Ecto neural progenitor cell (in vitro differentiated cells): ENCODE measurements around the gene ANGPT4.
"Not testable (repeated sequence)": the region's sequence is repeated elsewhere in the genome, so short reads cannot be mapped to it uniquely, and the experiment has no call there.

Source experiments
- DNase-seq: peaks from one replicate; pipeline ENCODE4 v3.0.0-alpha.2; 2018; ENCODE audit warnings: low spot score

The ANGPT4 gene

DNA sequence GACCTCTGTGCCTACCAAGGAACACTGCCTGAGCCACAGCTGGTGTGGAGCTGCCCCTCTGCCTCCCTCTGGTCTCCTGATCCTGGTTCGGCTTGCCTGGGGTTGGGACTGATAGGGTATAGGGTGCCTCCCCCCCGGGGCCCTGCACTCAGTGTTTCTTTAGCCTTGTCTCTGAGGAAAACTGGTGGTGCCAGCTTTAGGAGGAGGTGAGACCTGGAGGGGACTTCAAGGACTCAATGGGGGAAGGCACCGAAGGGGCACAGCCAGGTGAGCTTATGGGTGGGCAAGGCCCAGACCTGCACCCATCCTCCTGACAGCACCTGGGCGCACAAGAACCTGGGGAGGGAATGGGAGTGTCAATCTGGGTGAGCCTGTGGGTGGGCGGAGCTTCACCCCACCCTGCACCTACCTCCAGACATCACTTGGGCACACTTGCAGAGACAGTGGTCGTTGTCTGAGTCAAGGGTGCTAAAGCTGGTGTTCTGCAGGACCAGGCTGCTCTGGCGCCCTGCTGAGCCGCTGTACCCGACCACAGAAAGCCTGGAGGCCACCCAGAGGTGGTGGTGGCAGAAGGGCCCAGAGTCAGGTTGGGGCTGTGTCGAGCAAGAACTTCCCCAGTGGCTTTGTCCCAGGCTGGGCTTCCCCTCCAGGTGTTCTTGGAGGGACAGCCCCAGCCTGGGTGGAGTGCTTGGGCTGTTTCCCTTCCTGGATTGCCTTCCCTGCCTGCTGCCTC lies 42.1 kb downstream of the ANGPT4 start:
- DNase-seq: no peak

DNA sequence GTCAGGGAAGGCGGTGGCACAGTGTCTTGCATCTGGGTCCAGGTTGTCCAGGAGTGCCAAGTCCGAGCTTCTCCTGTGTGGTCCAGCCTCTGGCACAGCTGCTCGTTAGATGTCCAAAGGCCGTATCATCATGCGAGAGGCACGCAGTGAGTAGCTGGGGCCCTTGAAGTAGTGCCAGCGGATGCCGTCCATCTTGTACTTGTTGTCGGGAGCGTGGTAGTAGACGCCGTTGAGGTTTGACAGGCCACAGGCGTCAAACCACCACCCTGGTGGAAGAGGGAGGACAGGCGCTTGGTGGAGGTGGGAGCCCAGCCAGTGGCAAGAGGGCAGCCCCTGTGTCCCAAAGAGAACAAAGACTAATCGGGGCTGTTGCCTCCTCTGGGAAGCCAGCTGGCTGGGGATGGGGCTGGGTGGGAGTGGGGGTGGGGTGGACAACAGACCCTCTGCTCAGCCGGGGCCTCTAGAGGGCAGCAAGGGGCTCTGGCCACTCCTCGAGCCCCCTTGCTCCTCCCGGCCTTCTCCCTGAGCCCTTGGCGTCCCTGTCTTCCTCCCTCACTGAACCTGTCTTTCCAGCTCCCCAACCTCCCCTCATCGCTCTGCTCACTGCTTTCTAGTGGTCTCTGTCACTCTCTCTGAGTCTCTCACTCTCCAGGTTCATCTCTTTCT lies 43.1 kb downstream of the ANGPT4 start:
- DNase-seq: peak; percentile 61

DNA sequence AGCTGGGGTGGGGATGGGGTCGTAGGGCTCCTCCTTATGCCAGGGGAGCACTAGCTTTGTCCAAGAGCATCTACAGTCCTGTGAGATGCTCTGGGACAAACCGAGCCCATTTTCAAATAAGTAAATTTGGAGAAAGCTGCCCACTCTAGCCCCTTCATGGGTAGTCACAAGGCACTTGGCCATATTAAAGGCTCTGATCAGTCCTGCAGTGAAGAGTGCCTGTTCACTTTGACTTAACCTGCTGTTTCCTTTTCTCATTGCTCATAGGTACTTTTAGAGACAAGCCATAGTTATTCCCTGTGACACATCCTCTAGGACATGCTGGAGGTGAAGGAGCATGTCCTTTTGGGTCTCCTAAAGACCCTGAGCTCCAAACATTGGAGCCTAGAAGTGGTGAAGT lies 44.2 kb downstream of the ANGPT4 start:
- DNase-seq: no peak

DNA sequence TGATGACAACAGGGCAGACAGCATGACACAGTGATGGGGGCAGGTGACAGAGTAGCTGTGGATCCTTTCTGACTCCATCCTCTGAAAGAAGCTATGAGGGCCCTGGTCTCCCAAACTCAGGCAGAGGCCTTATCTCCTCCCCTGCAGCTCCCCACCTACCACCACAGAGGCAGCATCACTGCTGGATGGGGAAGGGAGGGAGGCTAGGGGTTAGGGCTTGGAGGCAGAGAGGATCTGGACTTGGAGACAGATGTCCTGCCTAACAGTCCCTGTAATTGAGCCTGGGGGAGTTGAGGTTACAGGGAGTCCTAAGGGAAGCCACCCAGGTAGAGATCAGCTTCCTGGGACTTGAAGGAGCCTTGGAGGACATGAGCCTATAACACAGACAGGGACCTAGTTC lies 44.7 kb downstream of the ANGPT4 start:
- DNase-seq: no peak

DNA sequence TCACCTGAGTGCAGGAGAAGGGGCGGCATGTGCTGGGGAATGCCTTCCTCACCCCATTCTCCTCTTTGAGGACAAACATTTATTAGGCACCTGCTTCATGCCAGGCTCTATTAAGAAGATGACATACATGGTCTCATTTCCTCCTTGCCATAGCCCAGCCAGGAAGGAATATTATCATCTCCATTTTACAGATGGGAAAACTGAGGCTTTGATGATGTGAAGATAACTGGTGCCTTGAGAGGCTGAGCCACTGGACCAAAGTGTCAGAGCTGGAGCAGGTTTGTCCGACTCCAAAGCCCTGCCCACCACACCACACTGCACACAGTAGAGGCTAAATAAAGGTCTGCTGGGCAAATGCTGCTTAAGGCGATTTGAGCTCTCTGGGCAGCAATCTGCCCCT lies 45.4 kb downstream of the ANGPT4 start:
- no peak for DNase-seq

DNA sequence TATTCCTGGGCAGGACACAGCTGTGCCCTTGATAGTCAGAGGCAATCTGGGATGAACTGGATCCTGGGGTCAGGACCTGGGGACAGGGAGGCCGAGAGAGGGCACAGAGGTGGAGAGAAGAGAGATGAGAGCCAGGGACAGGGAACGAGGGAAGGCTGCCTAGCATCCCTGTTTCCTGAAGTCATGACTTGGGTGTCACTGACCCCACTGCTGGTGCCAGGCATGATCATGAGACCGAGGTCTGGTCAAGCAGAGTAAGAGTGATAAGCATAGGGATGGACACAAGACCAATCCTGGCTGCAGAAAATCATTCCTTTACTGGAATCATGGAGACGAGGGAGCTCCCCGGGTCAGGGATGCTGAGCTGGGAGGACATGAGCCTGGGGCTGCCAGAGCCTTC lies 46.5 kb downstream of the ANGPT4 start:
- DNase-seq: no peak

DNA sequence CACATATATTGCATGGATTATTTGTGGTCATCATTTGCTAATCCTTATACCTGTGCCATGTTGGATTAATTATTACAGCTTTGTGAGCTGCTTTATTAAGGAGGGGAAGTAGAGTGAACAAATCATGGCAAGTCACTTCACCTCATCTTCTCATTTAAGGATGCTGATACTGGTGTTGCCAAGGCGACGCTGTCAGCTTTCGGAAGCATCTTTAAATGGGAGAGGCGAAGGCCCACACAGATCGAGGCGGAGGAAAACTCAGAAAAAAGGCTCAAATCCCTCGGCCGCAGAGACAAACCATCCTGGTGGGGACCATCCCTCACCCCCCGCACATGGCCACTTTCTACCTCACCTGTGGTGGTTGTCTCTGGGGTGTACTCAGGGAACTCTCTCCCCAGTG lies 47.9 kb downstream of the ANGPT4 start:
- DNase-seq: no peak

DNA sequence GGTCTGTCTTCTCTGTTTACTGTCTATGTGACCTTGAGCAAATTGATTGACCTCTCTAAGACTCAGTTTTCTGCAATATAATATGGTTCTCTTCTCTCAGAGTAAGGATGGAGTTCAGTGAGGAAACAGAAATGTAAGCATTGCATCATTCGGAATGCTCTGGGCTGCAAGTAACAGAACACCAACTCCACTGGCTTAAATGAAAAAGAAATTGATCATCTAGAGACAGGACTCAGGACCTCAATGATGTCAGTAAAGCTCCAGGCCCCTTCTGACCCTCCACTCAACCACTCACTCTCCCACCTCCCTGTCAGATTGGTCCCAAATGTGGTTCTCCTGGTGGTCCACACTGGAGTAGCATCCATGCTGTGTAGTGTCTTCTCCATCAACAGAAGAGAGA lies 50.7 kb downstream of the ANGPT4 start:
- no peak for DNase-seq

DNA sequence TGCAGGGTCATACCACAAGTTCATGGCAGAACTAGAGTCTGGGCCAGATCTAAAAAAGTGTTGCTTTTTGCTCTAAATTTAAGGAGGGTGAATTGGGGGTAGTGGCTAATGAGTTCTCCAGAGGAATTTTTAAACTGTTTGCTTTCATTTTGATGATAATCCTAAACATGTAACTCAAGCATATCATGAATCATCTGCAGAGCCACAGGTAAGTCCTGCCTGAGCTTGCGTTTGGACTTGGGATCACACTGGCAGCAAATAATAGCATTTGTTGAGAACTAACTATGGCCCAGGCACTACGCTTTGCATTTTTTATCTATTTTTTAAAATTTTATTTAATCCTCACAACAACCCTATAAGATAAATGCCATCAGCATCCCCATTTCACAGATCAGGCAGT lies 55.2 kb downstream of the ANGPT4 start:
- DNase-seq: no peak

DNA sequence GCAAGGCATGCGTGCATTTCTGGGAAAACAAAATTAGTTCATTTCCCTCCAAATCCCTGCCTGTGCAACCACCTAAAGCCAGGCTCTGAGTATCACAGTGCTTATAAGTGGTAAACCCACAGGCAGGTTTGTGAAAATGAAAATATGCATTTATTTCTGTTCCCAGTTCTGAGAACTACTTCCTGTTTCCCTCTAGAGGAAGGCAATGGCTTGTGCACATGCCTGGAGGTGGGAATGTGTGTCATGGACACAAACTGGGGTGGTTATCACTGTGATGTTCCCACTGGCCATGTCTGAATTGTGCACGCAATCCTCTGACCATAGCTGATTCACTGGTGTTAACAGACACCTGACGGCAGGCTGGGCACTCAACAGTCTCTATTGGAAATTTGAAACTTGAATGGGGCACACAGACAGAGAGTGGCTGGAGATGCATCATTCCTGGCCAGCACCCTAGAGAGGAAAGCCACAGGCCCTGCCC lies 56.3 kb downstream of the ANGPT4 start:
- no peak for DNase-seq

DNA sequence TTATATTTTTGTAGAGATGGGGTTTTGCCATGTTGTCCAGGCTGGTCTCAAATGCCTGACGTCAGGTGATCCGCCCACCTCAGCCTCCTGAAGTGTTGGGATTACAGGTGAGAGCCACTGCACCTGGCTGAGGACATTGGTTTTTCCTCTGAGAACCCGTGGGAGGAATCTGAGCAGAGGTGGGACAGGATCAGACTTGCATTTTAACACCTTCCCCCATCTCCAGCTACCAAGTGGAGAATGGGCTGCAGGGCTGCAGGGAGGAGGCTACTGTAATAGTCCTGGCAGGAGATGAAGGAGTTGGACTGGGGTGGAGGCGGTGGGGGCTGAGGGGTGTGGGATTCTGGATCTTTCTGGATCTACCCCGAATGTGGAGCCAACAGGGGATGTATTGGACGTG lies 58.1 kb downstream of the ANGPT4 start:
- no peak for DNase-seq

DNA sequence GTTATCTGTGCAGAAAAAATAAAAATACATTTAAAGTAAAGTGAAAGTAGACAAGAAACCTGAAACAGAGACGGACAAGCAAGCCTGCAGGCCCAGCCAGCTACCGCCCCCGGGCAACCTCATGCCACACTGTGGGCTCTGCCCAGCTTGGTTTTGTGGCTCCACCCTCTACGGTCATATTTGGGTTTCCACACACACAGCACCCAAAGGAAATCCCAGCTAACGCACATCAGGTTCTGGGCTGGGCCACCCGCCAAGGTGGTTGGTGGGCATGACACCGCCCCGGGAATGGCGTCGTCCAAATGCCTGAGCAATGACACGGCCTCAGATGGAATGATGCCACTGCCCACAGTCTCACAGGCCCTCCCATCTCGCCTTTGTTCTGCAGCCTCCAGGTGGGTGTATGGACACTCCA lies 59.8 kb downstream of the ANGPT4 start:
- no peak for DNase-seq

DNA sequence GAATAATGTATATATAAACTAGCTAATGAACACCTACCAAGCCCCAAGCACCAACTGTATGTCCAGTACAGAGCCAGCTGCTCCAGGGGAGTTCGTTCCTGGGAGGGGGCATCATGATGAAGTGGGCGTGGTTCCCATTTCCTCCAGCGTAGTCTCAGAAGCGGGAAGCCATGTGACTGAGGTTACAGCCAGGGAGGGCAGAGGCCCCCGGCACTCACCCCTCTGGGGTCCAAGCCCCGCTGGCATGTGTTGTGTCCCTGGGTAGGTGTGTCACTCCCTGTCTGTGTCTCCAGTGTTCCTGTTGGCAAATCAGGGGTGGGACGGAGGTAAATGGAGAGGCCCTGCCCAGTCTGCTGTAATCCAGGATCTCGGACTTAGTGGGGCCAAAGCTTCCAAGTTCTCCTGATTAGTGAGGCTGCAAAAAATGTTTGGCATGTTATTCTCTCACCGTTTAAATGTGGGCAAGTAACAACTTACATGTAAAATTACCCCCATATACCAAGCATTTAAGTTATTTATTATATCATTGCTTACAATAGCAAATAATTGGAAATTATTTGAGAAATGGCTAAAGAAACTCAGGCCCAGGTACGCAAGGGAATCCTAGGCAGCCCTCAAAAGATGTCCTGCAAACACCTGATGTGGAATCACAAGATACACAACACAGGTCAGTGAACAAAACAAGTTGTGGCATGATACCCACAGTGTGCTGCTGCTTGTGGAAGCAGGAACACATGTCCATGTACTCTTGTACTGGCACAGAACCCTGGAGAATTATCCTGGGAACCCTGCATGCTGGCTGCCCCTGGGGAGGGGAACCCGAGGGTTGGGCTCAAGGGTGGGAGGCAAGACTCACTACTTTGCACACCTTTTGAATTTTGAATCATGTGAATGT lies 60.4 kb downstream of the ANGPT4 start:
- no peak for DNase-seq

DNA sequence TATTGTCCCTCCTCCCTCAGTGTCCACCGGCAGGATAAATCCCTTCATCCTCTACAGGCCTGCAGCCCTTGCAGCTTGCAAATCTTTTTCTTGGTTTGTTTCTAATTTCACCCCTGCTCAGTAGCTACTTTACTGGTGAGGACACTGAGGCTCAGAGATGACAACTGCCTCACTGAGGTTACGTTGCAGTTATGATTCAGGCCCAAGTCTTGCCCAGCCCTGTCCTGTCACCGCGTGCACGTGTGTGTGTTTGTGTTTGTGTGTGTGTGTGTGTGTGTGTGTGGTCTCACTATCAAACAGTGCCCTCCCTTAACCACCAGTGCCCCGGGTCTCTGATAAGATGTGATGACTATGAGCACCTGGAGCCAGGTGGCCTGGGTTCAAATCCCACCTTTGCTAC lies 61.5 kb downstream of the ANGPT4 start:
- no peak for DNase-seq

DNA sequence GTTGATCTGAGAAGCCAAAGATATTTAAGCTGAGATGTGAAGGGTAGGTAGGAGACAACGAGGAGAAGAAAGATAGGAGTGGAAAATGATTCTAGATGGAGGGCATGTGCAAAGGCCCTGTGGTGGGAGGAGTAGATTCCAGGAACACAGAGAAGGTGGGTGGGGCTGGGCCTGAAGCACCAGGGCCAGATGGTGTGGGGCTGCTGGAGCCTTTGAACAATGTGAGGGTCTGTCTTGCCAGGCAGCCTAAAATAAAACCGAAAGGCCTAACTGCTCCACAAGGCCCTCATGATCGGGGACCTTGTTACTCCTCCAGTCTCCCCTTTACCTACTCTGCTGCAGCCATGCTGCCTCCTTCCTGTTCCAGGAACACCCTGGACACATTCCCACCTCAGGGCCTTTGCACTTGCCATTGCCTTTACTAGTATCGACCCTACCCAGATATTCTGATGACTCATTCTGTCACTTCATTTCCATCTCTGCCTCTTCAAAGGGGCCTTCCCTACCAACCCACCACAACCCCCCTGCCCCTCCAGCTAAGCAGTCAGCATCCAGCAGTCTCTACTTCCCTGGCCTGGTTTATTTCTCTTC lies 62.6 kb downstream of the ANGPT4 start:
- DNase-seq: no peak

DNA sequence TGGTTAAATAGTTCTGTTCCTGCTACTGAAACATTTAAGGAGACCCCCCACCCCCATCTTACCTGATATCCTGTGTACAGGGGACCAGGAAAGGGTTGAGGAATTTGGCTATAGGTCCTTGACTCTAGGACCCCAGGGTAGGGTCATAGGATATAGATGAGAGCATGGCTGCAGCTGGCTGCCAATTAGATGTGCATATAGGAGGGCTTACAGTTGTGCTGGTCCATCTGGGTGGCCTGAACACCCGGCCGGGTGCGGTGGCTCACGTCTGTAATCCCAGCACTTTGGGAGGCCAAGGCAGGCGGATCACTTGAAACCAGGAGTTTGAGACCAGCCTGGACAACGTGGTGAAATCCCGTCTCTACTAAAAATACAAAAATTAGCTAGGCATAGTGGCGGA lies 67.4 kb downstream of the ANGPT4 start:
- DNase-seq: not testable (repeated sequence)

DNA sequence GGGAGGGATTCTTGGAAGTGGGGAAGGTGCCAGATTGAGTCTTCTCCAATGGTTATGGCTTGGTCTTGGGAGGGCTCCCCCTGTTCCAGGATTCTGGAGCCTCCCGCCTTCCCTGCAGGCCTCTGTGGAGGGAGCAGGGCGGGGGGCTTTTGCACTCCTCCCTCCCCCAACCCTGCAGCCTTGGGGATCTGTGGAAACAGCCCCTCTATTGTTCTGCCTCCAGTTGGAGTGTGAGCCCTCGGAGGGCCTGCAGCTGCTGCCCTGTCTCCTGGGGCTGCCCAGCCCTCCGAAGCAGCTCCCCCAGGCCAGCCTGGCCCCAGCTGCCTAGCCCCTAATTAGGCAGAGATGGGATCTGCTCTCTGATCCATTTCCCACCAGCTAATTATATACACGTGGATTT lies 67.9 kb downstream of the ANGPT4 start:
- DNase-seq: no peak

DNA sequence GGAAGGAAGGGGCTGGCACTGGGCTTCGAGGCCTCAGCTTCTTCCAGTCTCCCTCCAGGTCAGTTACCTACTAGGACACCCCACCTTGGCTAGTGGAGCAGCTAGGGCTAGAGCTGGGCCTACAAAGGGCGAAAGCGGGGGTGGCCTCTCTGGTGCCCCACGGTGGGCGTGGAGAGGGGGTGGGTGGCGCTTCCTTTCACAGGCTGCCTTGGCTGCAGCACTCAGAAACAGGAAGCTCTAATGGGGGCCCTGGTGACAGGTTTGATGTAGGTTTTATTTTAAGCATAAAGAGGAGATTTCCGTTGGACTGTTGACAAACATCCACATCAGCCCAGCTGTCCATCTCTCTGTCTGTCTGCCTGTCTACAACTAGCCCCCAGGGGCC lies 69.2 kb downstream of the ANGPT4 start:
- DNase-seq: no peak

DNA sequence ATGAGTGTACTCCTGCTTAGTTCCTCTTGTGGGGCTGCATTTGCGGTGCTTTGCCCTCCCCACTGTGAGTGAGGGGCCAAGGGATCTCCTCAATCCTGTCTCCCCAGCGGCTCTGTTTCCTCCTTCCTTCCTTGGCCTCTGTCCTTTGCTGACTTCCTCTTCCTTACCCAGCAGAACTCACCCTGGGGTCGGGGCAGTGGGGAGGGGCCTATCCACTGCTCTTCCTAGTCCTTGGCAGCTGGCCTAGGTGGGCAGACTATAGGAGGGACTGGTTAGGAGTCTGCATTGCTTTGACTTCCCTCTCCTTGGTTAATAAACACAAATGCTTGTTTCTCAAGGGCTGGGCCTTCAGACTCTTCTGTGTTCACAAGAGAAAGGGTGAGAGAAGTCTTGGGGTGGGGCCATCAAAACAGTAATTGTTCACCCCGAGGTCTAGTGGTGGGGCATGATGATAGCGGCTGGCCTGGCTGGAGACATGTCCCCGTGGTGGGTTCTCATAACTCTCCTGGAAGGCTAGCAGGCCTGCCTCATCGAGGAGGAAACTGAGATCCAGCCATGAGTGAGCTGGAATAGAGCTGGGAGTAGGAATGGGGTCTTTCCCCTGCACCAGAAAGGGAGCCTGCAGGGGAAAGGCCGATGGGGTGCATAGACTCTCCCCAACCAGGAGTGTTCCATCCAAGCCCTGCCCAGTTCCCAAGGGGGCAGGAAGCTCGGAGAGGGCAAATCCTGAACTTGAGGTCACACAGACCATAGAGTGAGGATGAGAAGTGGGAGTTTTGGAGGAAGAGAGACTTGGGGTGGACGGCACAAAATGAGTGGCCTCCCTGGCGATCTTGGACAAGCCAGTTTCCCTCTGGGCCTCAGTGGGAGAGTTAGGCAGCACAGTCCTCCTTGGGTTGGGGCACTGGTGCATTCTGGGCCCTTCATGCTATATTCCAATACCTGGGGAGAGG lies 69.9 kb downstream of the ANGPT4 start:
- no peak for DNase-seq

DNA sequence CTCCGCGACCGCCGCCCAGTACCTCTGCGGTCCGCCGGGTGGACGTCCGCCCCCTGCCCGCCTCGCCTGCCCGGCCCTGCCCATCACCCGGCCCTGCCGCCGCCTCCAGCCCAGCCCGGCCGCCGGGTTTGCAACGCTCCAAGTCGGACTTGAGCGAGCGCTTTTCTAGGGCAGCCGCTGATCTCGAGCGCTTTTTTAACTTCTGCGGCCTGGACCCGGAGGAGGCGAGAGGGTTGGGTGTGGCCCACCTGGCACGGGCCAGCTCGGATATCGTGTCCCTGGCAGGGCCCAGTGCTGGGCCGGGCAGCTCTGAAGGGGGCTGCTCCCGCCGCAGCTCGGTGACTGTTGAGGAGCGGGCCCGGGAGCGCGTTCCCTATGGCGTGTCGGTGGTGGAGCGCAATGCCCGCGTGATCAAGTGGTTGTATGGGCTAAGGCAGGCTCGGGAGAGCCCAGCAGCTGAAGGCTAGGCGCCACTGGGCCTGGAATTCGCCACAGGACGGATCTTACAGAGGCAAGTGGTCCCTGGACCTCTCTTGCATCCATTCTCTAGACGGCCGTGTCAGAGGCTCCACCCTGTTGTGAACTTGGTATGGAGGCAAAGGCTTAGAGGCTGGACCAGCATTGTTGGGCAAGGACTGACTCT lies 70.8 kb downstream of the ANGPT4 start:
- DNase-seq: peak; percentile 64
